GM18511 (cell line): Measurements from ENCODE around the gene NFIB.

Experiments
- ATAC-seq: cut with Tn5 transposase; IDR thresholded peaks from one replicate; pipeline ENCODE4 v1.9.1; 2021; ENCODE audit warnings: mild to moderate bottlenecking, moderate library complexity; ENCODE audit not compliant: unreplicated experiment

NFIB gene

DNA sequence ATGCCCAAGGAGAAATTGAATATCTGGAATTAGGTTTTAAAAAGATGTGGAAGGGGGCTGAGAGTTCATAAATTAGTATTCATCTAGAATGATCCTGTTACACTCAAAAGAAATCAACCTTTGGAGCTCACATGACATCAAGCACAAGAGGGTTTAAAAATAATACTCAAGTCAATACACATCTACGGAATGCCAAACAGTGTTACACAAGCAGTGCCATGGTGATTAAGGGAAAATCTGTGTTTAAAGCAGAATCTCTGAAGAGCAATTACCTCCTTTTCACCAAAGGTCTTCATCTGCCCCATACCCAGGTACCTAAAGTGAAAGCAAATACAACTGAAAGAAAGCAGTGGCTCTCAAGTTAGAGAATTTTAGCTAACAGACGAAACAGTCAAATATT is 261.6 kb downstream of the NFIB start:
- ATAC-seq = no peak

GRCh38 chr9:14051419-14051818 is 262.5 kb downstream of the NFIB start:
- no peak for ATAC-seq

GRCh38 chr9:14043483-14043882 is 270.5 kb downstream of the NFIB start:
- no peak for ATAC-seq

DNA sequence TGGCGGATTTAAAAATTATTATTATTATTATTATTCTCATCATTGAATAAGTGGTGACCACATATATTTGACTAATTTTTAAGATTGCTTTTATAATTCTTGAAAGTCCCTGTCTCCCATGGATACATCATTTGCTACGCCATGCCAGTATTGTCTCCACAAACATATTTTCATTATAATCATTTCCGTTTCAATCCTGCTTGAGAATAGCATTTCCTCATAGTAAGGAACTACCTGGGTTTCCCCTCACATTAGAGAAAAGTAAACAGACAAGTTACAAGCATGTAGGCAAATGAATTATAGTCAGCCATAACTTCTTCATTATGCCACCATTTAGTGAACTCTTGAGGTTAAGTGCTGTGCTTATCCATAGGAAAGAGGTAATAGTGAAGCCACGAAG is 276.6 kb downstream of the NFIB start:
- ATAC-seq = no peak

GRCh38 chr9:14033067-14033466 is 280.9 kb downstream of the NFIB start:
- ATAC-seq = no peak
